ENCODE results near the gene ZNF45.

ZNF45 gene

DNA sequence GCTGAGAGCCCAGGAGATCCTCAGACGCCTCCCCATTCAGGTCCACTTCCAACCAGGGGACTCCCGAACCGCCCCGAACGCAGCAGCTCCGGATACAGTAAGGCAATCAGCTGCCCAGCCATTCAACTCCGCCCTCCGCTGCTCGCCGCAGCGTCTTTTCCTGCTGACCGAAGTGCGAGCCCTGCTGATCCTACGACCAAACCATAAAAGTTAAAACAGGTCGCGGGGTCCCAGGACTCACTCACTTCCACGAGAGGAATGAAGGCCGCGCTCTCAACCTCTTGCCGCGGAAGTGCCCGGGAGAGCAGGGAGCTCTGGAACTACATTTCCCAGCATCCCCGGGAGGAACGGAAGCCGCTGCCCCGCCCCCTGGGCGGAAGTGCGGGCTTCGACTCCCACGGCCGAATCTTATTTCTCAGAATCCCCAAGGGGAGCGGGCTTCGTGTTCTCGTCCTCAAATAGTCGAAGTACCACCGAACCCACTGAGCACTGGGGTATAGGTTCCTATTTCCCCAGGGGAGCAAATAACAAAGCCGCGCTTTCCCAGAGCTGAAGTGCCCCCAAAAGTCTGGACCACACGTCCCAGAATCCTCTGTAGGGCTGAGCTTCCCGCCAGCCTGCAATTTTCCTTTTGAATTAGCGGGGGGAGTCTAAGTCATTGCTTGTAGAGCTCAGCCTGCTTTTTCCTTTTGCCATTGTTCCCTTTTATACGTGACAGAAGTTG lies at the start of gene ZNF45:
Gene ZNF45 (minus strand): TSS at position 298 of the 724 bp plus-strand sequence. CDS start 13,097 bp downstream, outside the sequence.
- peak; percentile 88 for DNase-seq (ENCODE audit: low read depth)
- TF ChIP-seq POLR2A (IDR thresholded peaks at IDR 0.05; ENCODE audit: extremely low read depth, insufficient read length) (peak; percentile 31), CTCF (IDR thresholded peaks at IDR 0.05; ENCODE audit: low read depth, low read length) (no peak), MYC (IDR thresholded peaks at IDR 0.05; ENCODE audit: low read depth, low read length) (no peak)
- TF ChIP-seq, protein P1, sequence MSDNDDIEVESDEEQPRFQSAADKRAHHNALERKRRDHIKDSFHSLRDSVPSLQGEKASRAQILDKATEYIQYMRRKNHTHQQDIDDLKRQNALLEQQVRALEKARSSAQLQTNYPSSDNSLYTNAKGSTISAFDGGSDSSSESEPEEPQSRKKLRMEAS (IDR thresholded peaks at IDR 0.05; ENCODE audit: low read depth, low read length) = no peak
- peak within 1 kb of the TSS; percentile 80 for H3K4me3 ChIP-seq (ENCODE audit: low read depth, low read length)

- TF ChIP-seq, protein P1 (IDR thresholded peaks at IDR 0.05; ENCODE audit: low read depth, low read length) = no peak
- TF ChIP-seq POLR2A (IDR thresholded peaks at IDR 0.05; ENCODE audit: extremely low read depth, insufficient read length) = no peak
- no peak for TF ChIP-seq MYC (IDR thresholded peaks at IDR 0.05; ENCODE audit: low read depth, low read length)
- no peak for TF ChIP-seq CTCF (IDR thresholded peaks at IDR 0.05; ENCODE audit: low read depth, low read length)
- H3K4me3 ChIP-seq (ENCODE audit: low read depth, low read length) = peak overlapping the region; percentile 80
- no peak for DNase-seq (ENCODE audit: low read depth)
Observed at GRCh38 chr19:43984687-43985000, 49.6 kb upstream of the ZNF45 start.

- DNase-seq (ENCODE audit: low read depth) = peak; percentile 92
- peak within 1 kb of the TSS; percentile 80 for H3K4me3 ChIP-seq (ENCODE audit: low read depth, low read length)
- TF ChIP-seq CTCF (IDR thresholded peaks at IDR 0.05; ENCODE audit: low read depth, low read length) = no peak
- TF ChIP-seq MYC (IDR thresholded peaks at IDR 0.05; ENCODE audit: low read depth, low read length) = no peak
- no peak for TF ChIP-seq POLR2A (IDR thresholded peaks at IDR 0.05; ENCODE audit: extremely low read depth, insufficient read length)
- TF ChIP-seq, protein P1 (IDR thresholded peaks at IDR 0.05; ENCODE audit: low read depth, low read length) = no peak
Observed at GRCh38 chr19:43983912-43984686, 49.0 kb upstream of the ZNF45 start, which contains the start of gene ZNF155. ZNF155 (plus strand) TSS chr19:43984188; CDS start chr19:43988544, 4,356 bp downstream.

DNA sequence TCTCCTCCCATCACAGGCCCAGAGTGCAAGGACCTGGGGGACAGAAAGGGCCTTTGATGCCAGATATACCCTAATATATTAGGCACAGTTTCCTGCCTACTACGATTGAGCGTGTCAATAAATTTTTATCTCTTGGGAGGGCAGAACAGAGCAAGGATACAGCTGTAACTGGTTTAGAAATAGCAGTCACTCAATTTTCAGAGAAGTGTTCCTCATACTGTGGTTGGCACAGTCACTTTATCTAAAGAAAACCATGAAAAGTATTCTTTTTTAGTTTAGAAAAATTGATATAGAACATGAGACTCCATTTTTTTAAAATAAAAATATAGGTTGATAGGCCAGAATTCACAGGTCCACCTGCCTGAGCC lies 48.4 kb upstream of the ZNF45 start:
- H3K4me3 ChIP-seq (ENCODE audit: low read depth, low read length) = peak overlapping the region; percentile 80
- no peak for TF ChIP-seq POLR2A (IDR thresholded peaks at IDR 0.05; ENCODE audit: extremely low read depth, insufficient read length)
- TF ChIP-seq MYC (IDR thresholded peaks at IDR 0.05; ENCODE audit: low read depth, low read length) = no peak
- TF ChIP-seq, protein P1 (IDR thresholded peaks at IDR 0.05; ENCODE audit: low read depth, low read length) = no peak
- no peak for TF ChIP-seq CTCF (IDR thresholded peaks at IDR 0.05; ENCODE audit: low read depth, low read length)
- no peak for DNase-seq (ENCODE audit: low read depth)

GRCh38 chr19:43976732-43977131 lies 41.6 kb upstream of the ZNF45 start:
- DNase-seq (ENCODE audit: low read depth) = no peak
- TF ChIP-seq POLR2A (IDR thresholded peaks at IDR 0.05; ENCODE audit: extremely low read depth, insufficient read length) (no peak), MYC (IDR thresholded peaks at IDR 0.05; ENCODE audit: low read depth, low read length) (no peak), CTCF (IDR thresholded peaks at IDR 0.05; ENCODE audit: low read depth, low read length) (no peak)
- TF ChIP-seq, protein P1 (IDR thresholded peaks at IDR 0.05; ENCODE audit: low read depth, low read length) = no peak

More at GRCh38 chr19:43976732-43977131, 41.6 kb upstream of the ZNF45 start:
- H3K4me3 ChIP-seq (ENCODE audit: low read depth, low read length) = no peak overlapping the region

Measured in NB4 (cell line).